Psoas muscle (tissue), 8 donors: ENCODE data around the gene MESP2. TPM values are rescaled to one million over a fixed set of nuclear protein-coding genes. Genes with fewer than 3 reads are reported as not detected.

Experiments used
- ATAC-seq, 4 donors: fragments of 200-7000 bp; cut with Tn5 transposase; one replicate each; pipeline ENCODE4 v1.9.1; 2020; ENCODE audit warnings: moderate library complexity in 3 of 4, mild to moderate bottlenecking in 2 of 4
- DNase-seq, 2 donors: peaks; one replicate each; pipeline ENCODE4 v3.0.0-alpha.2; 2020
- H3K27ac ChIP-seq: fragments of 200-600 bp; one replicate; pipeline ENCODE4 v1.8.0; 2022
- H3K27me3 ChIP-seq, 3 donors: fragments of 200-600 bp in 1 of 3; one replicate each; pipeline versions ENCODE4 v1.6.1 to v1.8.0; 2013 to 2022; ENCODE audit warnings: low read length in 2 of 3, mild to moderate bottlenecking in 2 of 3, moderate library complexity in 1 of 3; ENCODE audit not compliant: insufficient read depth in 3 of 3
- H3K36me3 ChIP-seq, 2 donors: fragments of 200-600 bp in 1 of 2; one replicate each; pipeline versions ENCODE4 v1.6.1 to v1.8.0; 2013 to 2022; ENCODE audit warnings: low read depth in 1 of 2, mild to moderate bottlenecking in 1 of 2, moderate library complexity in 1 of 2; ENCODE audit not compliant: insufficient read depth in 1 of 2
- H3K4me1 ChIP-seq: fragments of 200-600 bp; one replicate; pipeline ENCODE4 v1.8.0; 2022
- H3K4me3 ChIP-seq: fragments of 200-600 bp; one replicate; pipeline ENCODE4 v1.8.0; 2022; ENCODE audit warnings: mild to moderate bottlenecking
- H3K9me3 ChIP-seq: fragments of 200-600 bp; one replicate; pipeline ENCODE4 v1.8.0; 2022
- CTCF ChIP-seq: fragments of 200-600 bp; IDR thresholded peaks from one replicate; pipeline ENCODE4 v1.8.0; 2022; ENCODE audit warnings: antibody characterized with exemption
- WGBS, 3 donors: extraction: QIAGEN DNeasy Blood & Tissue Kit; methylation state at CpG; one replicate each; pipeline versions ENCODE4 v1.1.6 to v1.1.7; 2013; 5-methylcytosine and 5-hydroxymethylcytosine counted together
- intact Hi-C, 2 donors: fragments of 100-400 bp; cut with DNase I; formaldehyde crosslinking; loops; one replicate each; pipeline versions ENCODE4 v1.11.0 to v1.14.2; 2022
- polyA plus RNA-seq, 3 donors: library from polyadenylated mRNA; stranded (reverse); fragments of 200-250 nt; gene quantifications; one replicate each; pipeline ENCODE4 v1.2.3, GENCODE V29; 2013
- total RNA-seq, 4 donors: library from RNA; stranded (reverse); fragmentation: NEBNext Ultra II Directional in 2 of 4; extraction: Animal tissue kit (Norgen Biotek cat#: 25700) in 2 of 4; gene quantifications; one replicate each; pipeline versions ENCODE4 v1.2.1 to v1.2.4, GENCODE V29; 2021 to 2023
- donor health status: healthy with polysubstance abuse.
- donor health status: DM: no; HTN: no; CAD: no; lungs with moderate emphysema.
- donor health status: Bipolar disorder and iron deficiency.
- donor health status: healthy.
- donor health status: DM: yes; HTN: yes; CAD: no.
- donor health status: DM: no; HTN: no; CAD: no.
- donor health status: DM: no; HTN: no; CAD: no.
- donor health status: DM: yes; HTN: yes; CAD: no.

Gene MESP2
- total and polyA plus RNA-seq, 7 donors: 0.17 to 0.38 (median 0.20) TPM; not detected in 4

GRCh38 chr15:89809787-89810148 is 33.6 kb downstream of the MESP2 start:
- no peak for TF ChIP-seq CTCF
- peak in 1 of 2 donors; percentile 12 for DNase-seq
- H3K36me3 ChIP-seq: no peaks in the 10 kb centered on the region
- 96 to 97% (median 97%) methylated on average over 5 of the region's 5 CpGs for WGBS, 3 donors
- no peak overlapping the region for H3K4me3 ChIP-seq
- no peak overlapping the region for H3K27ac ChIP-seq
- intact Hi-C loops: no loop called here
- no peak for ATAC-seq
- H3K27me3 ChIP-seq: peaks cover 0 to 16% (median 0%) of the 10 kb centered on the region in 3 donors
- H3K9me3 ChIP-seq: no peaks in the 10 kb centered on the region
- H3K4me1 ChIP-seq: no peaks in the 10 kb centered on the region

- WGBS, 3 donors: 91 to 96% (median 92%) methylated on average over 7 of the region's 7 CpGs
- TF ChIP-seq CTCF: no peak
- ATAC-seq: no peak
- H3K4me3 ChIP-seq: no peak overlapping the region
- intact Hi-C loops: no loop called here
- no peaks in the 10 kb centered on the region for H3K4me1 ChIP-seq
- peaks cover 0 to 27% (median 6%) of the 10 kb centered on the region in 3 donors for H3K27me3 ChIP-seq
- DNase-seq: no peak
- H3K9me3 ChIP-seq: no peaks in the 10 kb centered on the region
- no peak overlapping the region for H3K27ac ChIP-seq
- H3K36me3 ChIP-seq: no peaks in the 10 kb centered on the region
Measured at GRCh38 chr15:89810837-89811236, 34.7 kb downstream of the MESP2 start.

GRCh38 chr15:89812011-89812846 is 36.1 kb downstream of the MESP2 start:
- H3K4me3 ChIP-seq: no peak overlapping the region
- DNase-seq (peak; percentile 66 to 78), ATAC-seq (peak in 3 of 4 donors; percentile 36 to 73 (median 58))
- intact Hi-C loops: no loop called here
- no peak overlapping the region for H3K27ac ChIP-seq
- no peaks in the 10 kb centered on the region for H3K4me1 ChIP-seq
- H3K9me3 ChIP-seq: no peaks in the 10 kb centered on the region
- no peaks in the 10 kb centered on the region for H3K36me3 ChIP-seq
- WGBS, 3 donors: 49 to 59% (median 55%) methylated on average over 8 of the region's 8 CpGs
- H3K27me3 ChIP-seq: peaks cover 0 to 41% (median 9%) of the 10 kb centered on the region in 3 donors
- no peak for TF ChIP-seq CTCF

GRCh38 chr15:89812847-89813320 is 36.8 kb downstream of the MESP2 start:
- ATAC-seq: no peak
- intact Hi-C loops: no loop called here
- Histone ChIP-seq H3K4me3 (no peak overlapping the region), H3K36me3 (no peaks in the 10 kb centered on the region), H3K4me1 (no peaks in the 10 kb centered on the region), H3K9me3 (no peaks in the 10 kb centered on the region), H3K27me3 (peaks cover 0 to 42% (median 9%) of the 10 kb centered on the region in 3 donors), H3K27ac (no peak overlapping the region)
- peak in 1 of 2 donors; percentile 34 for DNase-seq
- WGBS, 3 donors: 92 to 96% (median 95%) methylated on average over 7 of the region's 7 CpGs
- TF ChIP-seq CTCF: no peak
